HPDE6-E6E7 (cell line): ENCODE measurements around the gene EFCAB13.
"Not testable (repeated sequence)": the region's sequence is repeated elsewhere in the genome, so short reads cannot be mapped to it uniquely, and the experiment has no call there.

ENCODE experiments used
- DNase-seq: peaks from one replicate; pipeline ENCODE4 v3.0.0; 2011; ENCODE audit warnings: missing footprints; ENCODE audit errors: extremely low spot score

EFCAB13 gene

GRCh38 chr17:47425887-47426635, 102.3 kb downstream of the EFCAB13 start:
- not testable (repeated sequence) for DNase-seq

GRCh38 chr17:47427985-47428384, 104.2 kb downstream of the EFCAB13 start:
- no peak for DNase-seq

DNA sequence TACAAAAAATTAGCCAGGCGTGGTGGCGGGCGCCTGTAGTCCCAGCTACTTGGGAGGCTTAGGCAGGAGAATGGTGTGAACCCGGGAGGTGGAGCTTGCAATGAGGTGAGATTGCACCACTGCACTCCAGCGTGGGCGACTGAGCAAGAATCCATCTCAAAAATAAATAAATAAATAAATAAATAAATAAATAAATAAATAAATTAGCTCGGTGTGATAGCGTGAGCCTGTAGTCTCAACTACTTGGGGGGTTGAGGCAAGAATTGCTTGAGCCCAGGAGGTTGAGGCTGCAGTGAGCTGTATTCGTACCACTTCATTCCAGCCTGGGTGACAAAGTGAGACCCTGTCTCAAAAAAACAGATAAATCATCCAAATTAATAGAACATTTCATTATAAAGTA, 108.5 kb downstream of the EFCAB13 start:
- DNase-seq = not testable (repeated sequence)

DNA sequence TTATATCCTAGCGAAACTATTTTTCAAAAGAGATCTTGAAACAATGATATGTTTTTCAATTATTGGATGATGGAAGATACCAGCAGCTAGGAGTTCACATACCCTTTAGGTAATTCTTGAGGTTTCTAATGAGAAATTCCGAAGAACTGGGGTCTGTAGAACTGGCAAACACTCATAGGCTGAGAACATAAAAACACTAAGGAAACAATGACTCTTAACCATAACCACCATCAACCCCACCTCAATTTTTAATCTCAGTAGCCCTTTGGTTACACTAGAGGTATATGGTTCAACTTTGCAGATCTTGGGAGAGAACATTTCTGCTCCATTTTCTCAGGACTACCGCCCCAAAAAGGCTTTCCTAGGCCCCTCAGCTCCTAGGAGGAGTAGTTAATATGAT, 141.4 kb downstream of the EFCAB13 start:
- no peak for DNase-seq

- not testable (repeated sequence) for DNase-seq
These were observed 143.2 kb downstream of the EFCAB13 start for GRCh38 chr17:47466976-47467375.

DNA sequence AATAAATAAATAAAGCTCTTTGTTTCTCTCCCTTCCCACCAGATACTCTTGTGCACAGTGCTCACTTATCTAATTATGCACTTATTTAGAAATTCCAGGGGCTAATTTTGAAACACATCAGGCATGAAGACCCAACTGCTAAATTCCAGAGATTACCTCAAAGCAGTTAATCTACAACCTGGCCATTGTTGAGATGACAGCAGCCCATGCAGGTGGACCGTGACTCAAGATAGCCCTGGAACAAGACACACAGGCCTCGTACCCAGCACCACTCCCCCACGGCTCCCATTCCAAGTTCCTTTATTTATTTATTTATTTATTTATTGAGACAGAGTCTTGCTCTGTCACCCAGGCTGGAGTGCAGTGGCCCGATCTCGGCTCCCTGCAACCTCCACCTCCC, 147.1 kb downstream of the EFCAB13 start:
- no peak for DNase-seq

GRCh38 chr17:47472073-47472472, 148.3 kb downstream of the EFCAB13 start:
- not testable (repeated sequence) for DNase-seq
